GM12873 (cell line): ENCODE results near the gene OAS1.

Experiments
- CTCF ChIP-seq: IDR thresholded peaks from 2 replicates; pipeline ENCODE4 v1.5.1; 2012; ENCODE audit warnings: low read depth, mild to moderate bottlenecking, moderate library complexity, low read length, control low read depth; ENCODE audit not compliant: insufficient read depth; ENCODE audit errors: missing control alignments

Gene OAS1

GRCh38 chr12:112885236-112885635 lies 21.5 kb upstream of the OAS1 start:
- TF ChIP-seq CTCF, result no peak

- no peak for TF ChIP-seq CTCF
These were observed 19.2 kb upstream of the OAS1 start for GRCh38 chr12:112887550-112887949.

GRCh38 chr12:112891093-112892024 lies 15.4 kb upstream of the OAS1 start:
- no peak for TF ChIP-seq CTCF

- TF ChIP-seq CTCF, result no peak
These were observed 13.9 kb upstream of the OAS1 start for GRCh38 chr12:112892856-112893255.

GRCh38 chr12:112894128-112894527 lies 12.6 kb upstream of the OAS1 start:
- no peak for TF ChIP-seq CTCF

- no peak for TF ChIP-seq CTCF
These were observed 8.4 kb upstream of the OAS1 start for GRCh38 chr12:112898380-112898779.

- peak; percentile 82 for TF ChIP-seq CTCF
These were observed 6.2 kb upstream of the OAS1 start for GRCh38 chr12:112900298-112901145.
